Muscle layer of duodenum (tissue), 2 donors: ENCODE data around the gene DUOX1.
"Not testable (repeated sequence)": the region's sequence is repeated elsewhere in the genome, so short reads cannot be mapped to it uniquely, and the experiment has no call there.

Experiments
- H3K27ac ChIP-seq: one replicate; pipeline ENCODE4 v1.7.0; 2013; ENCODE audit warnings: mild to moderate bottlenecking, low read length
- H3K27me3 ChIP-seq: one replicate; pipeline ENCODE4 v1.7.0; 2013; ENCODE audit warnings: low read depth, mild to moderate bottlenecking, control low read depth, low read length
- H3K36me3 ChIP-seq, 2 donors: one replicate each; pipeline ENCODE4 v1.7.0; 2013; ENCODE audit warnings: low read length in 2 of 2, control low read depth in 1 of 2, mild to moderate bottlenecking in 1 of 2; ENCODE audit not compliant: insufficient read depth in 2 of 2, control insufficient read depth in 1 of 2
- H3K4me1 ChIP-seq, 2 donors: one replicate each; pipeline ENCODE4 v1.7.0; 2013; ENCODE audit warnings: low read length in 2 of 2, mild to moderate bottlenecking in 2 of 2, control low read depth in 1 of 2, moderate library complexity in 1 of 2; ENCODE audit not compliant: insufficient read depth in 2 of 2, control insufficient read depth in 1 of 2
- H3K4me3 ChIP-seq, 2 donors: one replicate each; pipeline ENCODE4 v1.7.0; 2013; ENCODE audit warnings: low read length in 2 of 2, low read depth in 1 of 2, mild to moderate bottlenecking in 1 of 2
- H3K9me3 ChIP-seq, 2 donors: one replicate each; pipeline ENCODE4 v1.7.0; 2013; ENCODE audit warnings: low read length in 2 of 2, control low read depth in 1 of 2, mild to moderate bottlenecking in 1 of 2; ENCODE audit not compliant: control insufficient read depth in 1 of 2
- donor health status: healthy.

Gene DUOX1

GRCh38 chr15:45128971-45129639 is 689 bp upstream of the DUOX1 start:
- H3K4me3 ChIP-seq: peak overlapping the region in 1 of 2 donors; percentile 45

DNA sequence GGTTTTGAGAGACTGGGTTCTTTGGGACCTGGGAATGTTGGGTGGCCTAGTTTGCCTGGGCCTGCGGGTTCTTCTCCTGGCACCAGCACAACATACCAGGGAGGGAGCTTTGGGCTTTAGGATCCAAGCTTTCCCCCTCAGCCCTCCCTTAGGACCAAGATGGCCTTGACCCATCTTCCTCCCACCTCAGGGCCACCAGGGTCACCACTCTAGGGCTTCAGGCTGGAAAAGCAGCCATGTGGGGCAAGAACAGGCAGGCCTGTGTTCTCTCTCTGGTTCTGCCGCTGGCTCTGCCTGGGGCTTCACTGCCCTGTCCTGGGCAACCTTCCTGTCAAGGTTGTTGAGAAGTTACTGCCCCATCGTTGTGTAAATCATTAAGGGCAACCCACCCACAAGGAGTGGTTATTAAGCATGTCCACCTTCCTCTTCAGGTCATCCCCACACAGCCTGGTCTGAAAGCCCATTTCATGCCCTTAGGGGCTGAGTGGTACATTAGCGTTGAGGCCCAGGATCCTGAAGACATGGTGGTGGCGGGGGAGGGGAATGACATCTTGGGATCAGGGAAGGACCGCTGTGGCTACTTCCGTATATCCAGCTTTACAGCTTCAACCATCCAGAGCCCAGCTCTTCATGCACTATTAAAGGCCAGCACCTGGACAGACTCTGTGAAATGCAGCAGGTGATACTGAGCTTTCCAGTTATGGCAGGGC is 652 bp downstream of the DUOX1 start:
- Histone ChIP-seq H3K9me3 (no peaks in the 10 kb centered on the region), H3K27ac (no peak overlapping the region), H3K27me3 (peaks cover 53% of the 10 kb centered on the region), H3K4me3 (peak overlapping the region in 1 of 2 donors; percentile 45), H3K4me1 (peaks cover 0 to 6% of the 10 kb centered on the region in 2 donors), H3K36me3 (no peaks in the 10 kb centered on the region)

More at GRCh38 chr15:45128971-45129639, 689 bp upstream of the DUOX1 start:
- no peaks in the 10 kb centered on the region for H3K9me3 ChIP-seq
- H3K36me3 ChIP-seq: no peaks in the 10 kb centered on the region
- H3K27ac ChIP-seq: no peak overlapping the region
- H3K4me1 ChIP-seq: no peaks in the 10 kb centered on the region
- peaks cover 42% of the 10 kb centered on the region for H3K27me3 ChIP-seq

GRCh38 chr15:45131510-45131909 is 1.7 kb downstream of the DUOX1 start:
- Histone ChIP-seq H3K4me1 (peaks cover 0 to 7% of the 10 kb centered on the region in 2 donors), H3K4me3 (no peak overlapping the region), H3K36me3 (no peaks in the 10 kb centered on the region), H3K27ac (no peak overlapping the region), H3K27me3 (peaks cover 59% of the 10 kb centered on the region), H3K9me3 (no peaks in the 10 kb centered on the region)

DNA sequence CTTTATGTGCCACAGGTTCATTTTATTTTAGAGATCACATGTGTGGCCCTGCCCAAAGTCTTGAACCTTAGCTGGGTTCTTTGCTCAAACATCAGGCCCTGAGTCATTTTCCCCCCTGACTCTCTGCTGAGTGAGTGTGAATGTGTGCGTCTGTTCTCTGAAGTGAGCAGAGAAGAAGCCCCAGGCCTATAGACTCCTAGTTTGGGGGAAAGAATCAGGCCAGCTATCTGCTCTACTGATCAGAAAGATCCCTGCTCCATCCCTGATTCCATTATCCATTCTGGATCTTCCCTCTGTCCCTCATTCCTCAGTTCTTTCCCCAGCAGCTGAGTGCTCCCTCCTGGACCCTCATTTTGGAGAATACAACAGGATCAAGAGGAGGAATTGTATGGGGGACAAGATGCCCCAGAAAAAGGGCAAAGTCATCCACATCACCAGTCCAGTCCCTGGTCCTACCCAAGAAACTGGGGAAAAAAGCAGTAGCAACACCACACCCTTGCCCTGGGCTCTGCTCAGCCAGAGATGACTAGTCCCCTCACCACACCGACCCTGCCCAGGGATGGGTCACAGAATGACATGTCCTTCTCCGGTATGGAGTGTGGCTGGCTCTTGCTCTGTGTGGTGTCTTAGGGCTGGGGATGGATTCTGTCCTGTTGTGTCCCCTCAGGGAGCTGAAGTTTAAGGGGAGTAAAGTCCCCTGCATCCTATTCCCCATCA is 3.2 kb downstream of the DUOX1 start:
- Histone ChIP-seq H3K27me3 (peaks cover 55% of the 10 kb centered on the region), H3K27ac (no peak overlapping the region), H3K4me3 (no peak overlapping the region), H3K36me3 (no peaks in the 10 kb centered on the region), H3K9me3 (no peaks in the 10 kb centered on the region), H3K4me1 (peaks cover 0 to 7% of the 10 kb centered on the region in 2 donors)

DNA sequence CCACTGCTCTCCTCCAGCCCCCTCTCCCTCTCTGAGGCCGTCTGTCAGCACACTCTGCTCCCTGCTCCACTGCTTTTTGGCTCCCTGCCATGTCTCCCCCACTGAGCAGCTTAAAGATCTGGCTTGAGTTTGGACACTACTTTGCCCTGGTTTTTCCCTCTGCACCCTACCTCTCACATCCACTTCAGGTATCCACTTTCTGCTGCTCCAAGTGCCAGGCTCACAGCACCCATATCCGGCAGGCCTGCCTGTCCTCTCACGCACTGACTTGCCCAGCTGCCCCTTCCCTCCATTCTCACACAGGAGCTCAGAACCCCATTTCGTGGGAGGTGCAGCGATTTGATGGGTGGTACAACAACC is 3.7 kb downstream of the DUOX1 start:
- H3K4me1 ChIP-seq: peaks cover 0 to 7% of the 10 kb centered on the region in 2 donors
- no peak overlapping the region for H3K4me3 ChIP-seq
- H3K27me3 ChIP-seq: peaks cover 50% of the 10 kb centered on the region
- H3K9me3 ChIP-seq: no peaks in the 10 kb centered on the region
- no peaks in the 10 kb centered on the region for H3K36me3 ChIP-seq
- no peak overlapping the region for H3K27ac ChIP-seq

GRCh38 chr15:45134046-45134445 is 4.3 kb downstream of the DUOX1 start:
- Histone ChIP-seq H3K27me3 (peaks cover 45% of the 10 kb centered on the region), H3K9me3 (no peaks in the 10 kb centered on the region), H3K27ac (no peak overlapping the region), H3K36me3 (no peaks in the 10 kb centered on the region), H3K4me3 (no peak overlapping the region), H3K4me1 (peaks cover 0 to 7% of the 10 kb centered on the region in 2 donors)

- Histone ChIP-seq H3K36me3 (no peaks in the 10 kb centered on the region), H3K4me1 (peaks cover 0 to 7% of the 10 kb centered on the region in 2 donors), H3K27me3 (peaks cover 39% of the 10 kb centered on the region), H3K4me3 (peak overlapping the region in 1 of 2 donors; percentile 33), H3K27ac (no peak overlapping the region), H3K9me3 (no peaks in the 10 kb centered on the region)
These were observed 5.1 kb downstream of the DUOX1 start for GRCh38 chr15:45134682-45135604.

GRCh38 chr15:45135705-45136377 is 6.0 kb downstream of the DUOX1 start:
- not testable (repeated sequence) for H3K27ac ChIP-seq, H3K9me3 ChIP-seq, H3K36me3 ChIP-seq, H3K4me3 ChIP-seq, H3K4me1 ChIP-seq
- H3K27me3 ChIP-seq: peaks cover 30% of the 10 kb centered on the region

GRCh38 chr15:45136378-45136764 is 6.6 kb downstream of the DUOX1 start:
- H3K9me3 ChIP-seq: no peaks in the 10 kb centered on the region
- H3K27ac ChIP-seq: no peak overlapping the region
- H3K27me3 ChIP-seq: peaks cover 30% of the 10 kb centered on the region
- H3K4me3 ChIP-seq: no peak overlapping the region
- peaks cover 0 to 7% of the 10 kb centered on the region in 2 donors for H3K4me1 ChIP-seq
- no peaks in the 10 kb centered on the region for H3K36me3 ChIP-seq

DNA sequence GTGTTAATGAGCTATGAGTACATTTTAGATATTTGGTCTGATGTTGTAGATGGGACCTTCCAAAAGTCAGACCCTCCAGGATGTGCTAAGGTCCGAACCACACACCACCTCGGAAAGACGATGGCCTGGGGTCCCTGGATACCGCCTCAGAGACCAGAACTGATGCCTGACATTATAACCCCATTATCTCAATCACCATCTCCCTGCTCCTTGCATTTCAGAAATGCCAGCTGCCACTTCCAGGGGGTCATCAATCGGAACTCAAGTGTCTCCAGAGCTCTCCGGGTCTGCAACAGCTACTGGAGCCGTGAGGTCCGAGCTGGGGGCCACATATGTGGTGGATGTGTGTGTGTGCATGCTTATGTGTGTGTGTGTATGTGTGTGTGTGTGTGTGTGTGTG is 7.9 kb downstream of the DUOX1 start:
- Histone ChIP-seq H3K27me3 (peaks cover 30% of the 10 kb centered on the region), H3K36me3 (no peaks in the 10 kb centered on the region), H3K4me1 (peaks cover 0 to 7% of the 10 kb centered on the region in 2 donors), H3K4me3 (no peak overlapping the region), H3K9me3 (no peaks in the 10 kb centered on the region), H3K27ac (no peak overlapping the region)
